ENCODE measurements around the gene RPL23.
"Not testable (repeated sequence)": the region's sequence is repeated elsewhere in the genome, so short reads cannot be mapped to it uniquely, and the experiment has no call there.

Gene RPL23

GRCh38 chr17:38867179-38867967, 13.9 kb upstream of the RPL23 start:
- DNase-seq (ENCODE audit: low read depth): no peak

- no peak for DNase-seq (ENCODE audit: low read depth)
These were observed 11.3 kb upstream of the RPL23 start for GRCh38 chr17:38864636-38865398.

GRCh38 chr17:38861399-38861843, 7.9 kb upstream of the RPL23 start:
- DNase-seq (ENCODE audit: low read depth): no peak

GRCh38 chr17:38857271-38857670, 3.8 kb upstream of the RPL23 start:
- no peak for DNase-seq (ENCODE audit: low read depth)

GRCh38 chr17:38855101-38855714, 1.7 kb upstream of the RPL23 start:
- not testable (repeated sequence) for DNase-seq (ENCODE audit: low read depth)

GRCh38 chr17:38852771-38853291, 690 bp downstream of the RPL23 start:
- no peak for DNase-seq (ENCODE audit: low read depth)

GRCh38 chr17:38851434-38851833, 2.1 kb downstream of the RPL23 start:
- DNase-seq (ENCODE audit: low read depth): no peak

GRCh38 chr17:38850374-38850773, 3.1 kb downstream of the RPL23 start:
- no peak for DNase-seq (ENCODE audit: low read depth)

GRCh38 chr17:38848939-38849605, 4.4 kb downstream of the RPL23 start:
- no peak for DNase-seq (ENCODE audit: low read depth)

GRCh38 chr17:38848557-38848891, 5.0 kb downstream of the RPL23 start:
- DNase-seq (ENCODE audit: low read depth): no peak

- no peak for DNase-seq (ENCODE audit: low read depth)
These were observed 9.2 kb downstream of the RPL23 start for GRCh38 chr17:38844261-38844757.

- DNase-seq (ENCODE audit: low read depth): no peak
These were observed 27.7 kb downstream of the RPL23 start for GRCh38 chr17:38825762-38826247.

GRCh38 chr17:38824899-38825761, 28.4 kb downstream of the RPL23 start, which contains the start of gene CWC25:
Gene CWC25, minus strand, starts transcription at chr17:38825321. Its CDS starts 138 bp downstream, at chr17:38825183.
- peak; percentile 83 for DNase-seq (ENCODE audit: low read depth)

- DNase-seq (ENCODE audit: low read depth): peak; percentile 54
These were observed 37.8 kb downstream of the RPL23 start for GRCh38 chr17:38815576-38816193.

GRCh38 chr17:38809828-38810227, 43.7 kb downstream of the RPL23 start:
- no peak for DNase-seq (ENCODE audit: low read depth)

- DNase-seq (ENCODE audit: low read depth): no peak
These were observed 53.2 kb downstream of the RPL23 start for GRCh38 chr17:38800237-38800760.

GRCh38 chr17:38799501-38800236, 53.9 kb downstream of the RPL23 start, which contains the start of gene PIP4K2B:
Gene PIP4K2B, minus strand, starts transcription at chr17:38799556. Its CDS starts 132 bp downstream, at chr17:38799424.
- peak; percentile 92 for DNase-seq (ENCODE audit: low read depth)

GRCh38 chr17:38798614-38799500, 54.7 kb downstream of the RPL23 start:
- no peak for DNase-seq (ENCODE audit: low read depth)
